ENCODE data around the gene NUDT16L1. TPM values are rescaled to one million over a fixed set of nuclear protein-coding genes. Genes with fewer than 3 reads are reported as not detected.
A peak's percentile ranks its signal among the peaks of the same experiment; 100 is the strongest.

NUDT16L1 gene
- total and polyA plus RNA-seq, 2 of the 8 experiments (the other 6 are each of a cell fraction or from before 2014, with no cell fraction given): 34.8 to 77.3 TPM

- no peak overlapping the region for H2BK120ac ChIP-seq (replicated peaks; ENCODE audit: low read depth, low read length)
- no peak overlapping the region for H3K14ac ChIP-seq (ENCODE audit: insufficient read length)
- no peak overlapping the region for H2AFZ ChIP-seq (ENCODE audit: low read length)
- no peak overlapping the region for H3K4me2 ChIP-seq (ENCODE audit: insufficient read depth in 1 of 2, low read depth in 2 of 2, low read length in 2 of 2)
- no peaks in the 10 kb centered on the region; the same call in 1 of the 2 replicates for H3K23me2 ChIP-seq (ENCODE audit: low read depth, low read length)
- H3K4ac ChIP-seq (replicated peaks; ENCODE audit: insufficient read length, low read depth, low read length): no peak overlapping the region
- H4K5ac ChIP-seq (ENCODE audit: insufficient read length, low read depth, low read length): no peak overlapping the region
- H4K8ac ChIP-seq (ENCODE audit: extremely low read depth, insufficient read depth, low read length): no peak overlapping the region
- no peaks in the 10 kb centered on the region for H3K9me3 ChIP-seq (ENCODE audit: insufficient read depth in 2 of 2, low read depth in 1 of 2, low read length in 1 of 2)
- no peaks in the 10 kb centered on the region for H3K27me3 ChIP-seq (replicated peaks in 1 of 4; ENCODE audit: control insufficient read depth in 3 of 4, extremely low read depth in 1 of 4, insufficient read depth in 3 of 4, low read length in 3 of 4)
- H2BK12ac ChIP-seq (ENCODE audit: low read depth, low read length): no peak overlapping the region
- H3K79me1 ChIP-seq (ENCODE audit: low read depth, low read length): peaks cover 15% of the 10 kb centered on the region; the same call in 1 of the 2 replicates
- no peak overlapping the region for H3K4me3 ChIP-seq (ENCODE audit: extremely low read depth in 1 of 4, insufficient read depth in 2 of 4, low read depth in 3 of 4, low read length in 4 of 4)
- H3K79me2 ChIP-seq (ENCODE audit: control insufficient read depth in 1 of 2, insufficient read depth in 2 of 2, low read length in 2 of 2): no peaks in the 10 kb centered on the region
- ChIA-PET CTCF (ENCODE audit: partially characterized antibody) (interaction anchor here (1.8 to 2.8 kb wide), 2 partner anchors 11 to 143 kb away, joined by 8 to 18 read pairs; no protein-coding TSS in a partner anchor), POLR2A (ENCODE audit: partially characterized antibody) (interaction anchor here (1.0 kb wide), 1 partner anchor 31 kb away, joined by 3 read pairs; no protein-coding TSS in a partner anchor)
- no peak overlapping the region for H3K23ac ChIP-seq (ENCODE audit: insufficient read length)
- no peak overlapping the region for H3K27ac ChIP-seq (ENCODE audit: low read depth, low read length)
- H2AK5ac ChIP-seq (ENCODE audit: low read depth, low read length): peak overlapping the region; percentile 65; the same call in 1 of the 2 replicates
- H3K18ac ChIP-seq (ENCODE audit: extremely low read depth, low read length): no peak overlapping the region
- H4K20me1 ChIP-seq (replicated peaks in 1 of 2; ENCODE audit: control insufficient read depth in 1 of 2, insufficient read depth in 2 of 2, low read length in 2 of 2): peaks cover 0 to 15% of the 10 kb centered on the region in 2 experiments
- WGBS, 2 experiments (ENCODE audit: extremely low coverage in 1 of 2, insufficient coverage in 1 of 2, insufficient read length in 1 of 2, insufficient replicate concordance in 2 of 2, low coverage in 1 of 2, low lambda C conversion rate in 2 of 2, missing lambda C conversion rate in 1 of 2): 94% methylated on average over 10 of the region's 11 CpGs; no CpG with 5 or more reads in 1 of the 2 experiments
- H2BK5ac ChIP-seq (ENCODE audit: low read depth, low read length): peak overlapping the region; percentile 75; the same call in 1 of the 2 replicates
- H4K91ac ChIP-seq (replicated peaks; ENCODE audit: insufficient read length, low read length): no peak overlapping the region
- FAIRE-seq (no peak), DNase-seq (ENCODE audit: low read depth in 1 of 2, low spot score in 2 of 2) (no peak)
- no peak overlapping the region for H2BK20ac ChIP-seq (ENCODE audit: low read length)
- H3K56ac ChIP-seq (replicated peaks; ENCODE audit: insufficient read length, low read depth, low read length): no peak overlapping the region
- H3K4me1 ChIP-seq (replicated peaks in 1 of 4; ENCODE audit: control insufficient read depth in 3 of 4, insufficient read depth in 4 of 4, low read length in 3 of 4): peaks cover 0 to 2% (median 0%) of the 10 kb centered on the region in 4 experiments; a peak in 3 of 7 replicates
- peaks cover 0 to 8% (median 2%) of the 10 kb centered on the region in 4 experiments; a peak in 5 of 8 replicates for H3K36me3 ChIP-seq (ENCODE audit: control insufficient read depth in 2 of 4, insufficient read depth in 4 of 4, low read length in 3 of 4)
- no peak overlapping the region for H3K9ac ChIP-seq (replicated peaks in 1 of 4; ENCODE audit: extremely low read depth in 1 of 4, low read depth in 3 of 4, low read length in 3 of 4)
- H2BK15ac ChIP-seq (ENCODE audit: low read length): no peak overlapping the region
- TF ChIP-seq ZNF274 (IDR thresholded peaks at IDR 0.05; ENCODE audit: borderline replicate concordance, extremely low read depth, low read length): no peak
- TF ChIP-seq SAP30 (IDR thresholded peaks at IDR 0.05; ENCODE audit: insufficient read depth, insufficient replicate concordance, low read length): no peak
- TF ChIP-seq SUZ12 (IDR thresholded peaks at IDR 0.05; ENCODE audit: low read length): no peak
- no peak for TF ChIP-seq EP300 (IDR thresholded peaks at IDR 0.05; ENCODE audit: borderline replicate concordance in 1 of 2, low read depth in 2 of 2, low read length in 2 of 2)
- TF ChIP-seq ATF3 (IDR thresholded peaks at IDR 0.05; ENCODE audit: insufficient read depth, low read depth, low read length): no peak
- TF ChIP-seq YY1 (IDR thresholded peaks at IDR 0.05; ENCODE audit: low read depth, low read length): no peak
- TF ChIP-seq RNF2 (IDR thresholded peaks at IDR 0.05; ENCODE audit: borderline replicate concordance, low read depth, low read length, missing control alignments, poor library complexity, severe bottlenecking): no peak
- TF ChIP-seq BCL11A (IDR thresholded peaks at IDR 0.05; ENCODE audit: low read depth in 2 of 2, low read length in 2 of 2): no peak
- no peak for TF ChIP-seq TEAD4 (IDR thresholded peaks at IDR 0.05; ENCODE audit: low read depth, low read length)
- TF ChIP-seq CTBP2 (IDR thresholded peaks at IDR 0.05; ENCODE audit: borderline replicate concordance, insufficient read depth, insufficient read length, low read length): no peak
- no peak for TF ChIP-seq BRCA1 (IDR thresholded peaks at IDR 0.05; ENCODE audit: low read depth, low read length)
Measured at GRCh38 chr16:4661661-4662060, 31.7 kb upstream of the NUDT16L1 start.

Data from H1 (cell line).